Posterior vena cava (tissue), 2 donors: ENCODE measurements around the gene MAN1C1. TPM values are rescaled to one million over a fixed set of nuclear protein-coding genes. Genes with fewer than 3 reads are reported as not detected.

ENCODE experiments used
- DNase-seq: peaks from one replicate; pipeline ENCODE4 v3.0.0-alpha.2; 2020; ENCODE audit warnings: low spot score
- intact Hi-C, 2 donors: fragments of 100-400 bp; cut with DNase I; formaldehyde crosslinking; loops; one replicate each; pipeline versions ENCODE4 v1.14.1 to v1.14.2; 2022 to 2023
- total RNA-seq, 2 donors: library from RNA; stranded (reverse); fragmentation: NEBNext Ultra II Directional; extraction: Animal tissue kit (Norgen Biotek cat#: 25700); gene quantifications; one replicate each; pipeline ENCODE4 v1.2.1, GENCODE V29; 2021
- donor health status: DM: yes; HTN: yes; CAD: no.
- donor health status: DM: yes; HTN: yes; CAD: no.

Gene MAN1C1
- total RNA-seq, 2 donors from 2014 or later, result 15.0 to 29.4 TPM

DNA sequence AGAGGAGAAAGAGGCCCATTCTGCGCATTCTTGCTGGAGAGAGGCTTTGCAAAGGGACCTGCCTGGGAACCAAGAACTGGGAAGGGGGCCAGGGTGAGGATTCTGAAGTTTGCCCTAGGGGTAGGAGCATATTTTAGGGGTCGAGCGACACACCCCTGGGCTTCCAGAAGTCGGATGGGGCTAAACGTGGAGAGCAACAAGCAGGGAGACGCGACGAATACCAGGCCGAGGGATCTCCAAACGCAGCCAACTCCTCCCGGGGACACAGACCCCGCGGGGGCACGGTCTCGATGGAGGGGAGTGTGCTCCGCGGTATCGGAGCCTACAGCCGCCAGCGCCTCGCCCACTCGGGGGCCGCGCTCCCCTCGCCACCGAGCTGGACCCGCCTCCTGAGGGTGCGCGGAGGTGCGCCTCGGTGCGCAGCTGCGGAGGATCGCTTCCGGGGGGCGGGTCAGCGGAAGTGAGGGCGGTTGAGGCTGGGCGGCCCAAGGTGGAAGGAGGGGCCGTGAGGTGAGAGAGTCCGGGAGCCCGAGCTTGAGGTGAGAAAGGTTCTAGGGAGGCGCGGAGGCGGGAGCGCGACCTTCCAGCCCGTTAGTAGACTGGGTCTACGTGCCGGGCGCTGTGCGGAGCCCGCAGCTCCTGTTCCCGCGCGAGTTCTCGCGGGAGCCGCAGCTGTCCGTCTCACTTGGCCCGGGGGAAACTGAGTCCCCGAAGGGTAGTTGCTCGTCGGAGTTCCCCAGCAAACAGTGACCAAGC is 203.1 kb downstream of the MAN1C1 start, which contains the start of gene MTFR1L:
MTFR1L (plus strand) TSS at position 464 of the 756 bp plus-strand sequence. CDS start 3,151 bp downstream, outside the sequence.
- intact Hi-C loops, result no loop called here
- DNase-seq, result peak; percentile 97

DNA sequence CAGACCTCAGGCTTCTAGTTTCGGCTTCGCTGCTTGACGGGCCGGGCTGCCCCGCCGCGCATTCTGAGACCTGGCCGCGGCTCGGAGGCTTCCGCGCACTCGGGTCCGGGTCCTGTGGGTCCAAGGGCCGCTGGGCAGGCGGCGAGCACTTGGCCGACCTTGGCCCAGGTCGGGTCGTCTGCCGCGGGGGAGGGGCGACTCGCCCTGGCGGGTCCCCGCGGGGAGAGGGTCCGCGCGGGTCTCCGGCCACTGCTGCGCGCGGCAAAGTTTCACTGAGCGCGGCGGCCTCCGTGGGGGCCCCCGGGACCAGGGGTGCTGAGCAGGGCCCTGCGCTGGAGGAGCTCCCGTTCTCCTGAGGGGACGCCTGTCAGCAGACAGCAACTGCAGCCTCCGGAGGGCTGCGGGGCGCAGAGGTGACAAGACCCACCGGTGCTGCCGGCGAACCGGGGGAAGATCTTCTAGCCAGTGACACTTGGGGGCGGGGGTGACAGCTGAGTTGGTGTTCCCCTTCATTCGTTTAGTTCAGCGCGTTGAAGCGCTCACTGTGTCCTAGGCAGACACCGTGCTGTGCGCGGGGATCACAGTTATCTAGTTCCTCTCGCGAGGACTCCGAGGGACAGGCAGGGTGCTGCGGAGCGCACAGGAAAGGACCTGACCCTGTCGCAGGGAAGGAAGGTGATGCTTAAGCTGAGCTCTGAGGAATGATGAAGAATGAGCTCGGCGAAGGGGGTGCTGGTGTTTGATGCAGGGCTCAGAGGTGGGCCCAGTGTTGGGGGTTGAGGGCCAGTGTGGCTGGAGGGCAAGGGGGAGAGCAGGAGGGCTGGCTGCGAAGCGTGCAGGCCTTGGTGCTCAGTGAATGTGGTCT is 203.9 kb downstream of the MAN1C1 start:
- no peak for DNase-seq
- intact Hi-C loops, result no loop called here

DNA sequence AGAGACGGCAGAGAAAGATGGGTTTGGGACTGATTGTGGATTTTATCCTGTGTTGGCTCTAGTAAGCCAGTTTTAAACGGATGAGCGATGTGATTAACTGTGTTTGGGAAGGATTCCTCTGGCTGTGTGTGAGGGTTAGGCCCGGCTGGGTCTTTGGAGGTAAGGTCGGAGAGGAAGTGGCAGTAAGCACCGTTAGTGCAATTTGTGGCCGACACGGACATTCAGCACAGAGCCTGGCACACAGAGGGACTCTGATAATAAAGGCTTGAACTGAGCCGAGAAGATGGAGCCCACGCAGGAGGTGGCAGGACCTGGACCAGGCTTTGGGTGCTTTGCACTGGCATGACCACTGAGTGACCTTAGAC is 204.5 kb downstream of the MAN1C1 start:
- intact Hi-C loops, result no loop called here
- DNase-seq, result no peak

DNA sequence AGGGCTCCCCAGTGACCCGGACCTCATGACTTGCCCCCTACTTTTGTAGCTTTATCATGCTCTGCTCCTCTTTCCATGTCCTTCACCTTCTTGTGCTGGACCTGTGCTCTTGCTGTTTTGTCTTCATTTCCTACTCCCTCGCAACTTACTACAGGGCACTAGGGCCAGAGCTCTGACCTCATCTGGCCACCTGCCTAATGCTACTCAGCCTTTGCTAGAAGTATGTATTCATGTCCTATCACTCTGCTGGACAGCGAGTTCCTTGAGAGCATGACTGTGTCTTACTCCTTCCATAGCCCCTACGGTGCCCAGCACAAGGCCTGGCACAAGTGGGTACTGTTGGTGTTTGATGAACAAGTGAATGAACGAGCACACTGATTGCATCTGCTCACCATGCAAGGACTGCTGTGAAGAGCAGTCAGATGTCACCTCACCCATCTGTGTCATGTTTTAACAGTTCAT is 205.1 kb downstream of the MAN1C1 start:
- DNase-seq, result no peak
- intact Hi-C loops, result no loop called here

DNA sequence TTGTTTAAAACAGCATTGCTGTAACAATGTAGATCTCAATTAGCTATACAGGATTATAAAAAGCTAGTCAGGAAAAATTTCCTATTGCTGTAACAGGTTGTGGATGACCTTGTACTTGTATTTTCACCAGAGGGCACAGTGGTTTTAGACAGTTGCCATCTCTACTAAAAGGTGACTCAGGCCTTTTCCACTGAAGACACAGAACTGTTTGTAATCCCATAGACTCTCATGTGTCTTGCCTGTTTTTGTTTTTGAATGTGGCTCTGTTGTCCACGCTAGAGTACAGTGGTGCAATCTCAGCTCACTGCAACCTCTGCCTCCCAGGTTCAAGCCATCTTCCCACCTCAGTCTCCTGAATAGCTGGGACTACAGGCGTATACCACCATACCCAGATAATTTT is 209.0 kb downstream of the MAN1C1 start:
- no peak for DNase-seq
- intact Hi-C loops, result no loop called here

DNA sequence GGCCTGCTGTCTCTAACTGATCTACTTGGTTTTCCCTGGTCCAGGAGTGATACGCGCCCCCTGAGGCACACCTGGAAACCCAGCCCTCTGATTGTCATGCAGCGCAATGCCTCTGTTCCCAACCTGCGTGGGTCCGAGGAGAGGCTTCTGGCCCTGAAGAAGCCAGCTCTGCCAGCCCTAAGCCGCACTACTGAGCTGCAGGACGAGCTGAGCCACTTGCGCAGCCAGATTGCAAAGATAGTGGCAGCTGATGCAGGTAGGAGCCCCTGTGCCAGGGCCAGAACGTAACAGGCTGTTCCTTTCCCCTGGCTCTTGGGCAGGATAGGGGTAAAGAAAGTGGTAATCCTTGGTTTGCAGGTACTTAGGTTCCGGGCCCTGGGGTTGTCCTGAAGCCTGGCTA is 210.0 kb downstream of the MAN1C1 start:
- DNase-seq, result no peak
- intact Hi-C loops, result no loop called here

DNA sequence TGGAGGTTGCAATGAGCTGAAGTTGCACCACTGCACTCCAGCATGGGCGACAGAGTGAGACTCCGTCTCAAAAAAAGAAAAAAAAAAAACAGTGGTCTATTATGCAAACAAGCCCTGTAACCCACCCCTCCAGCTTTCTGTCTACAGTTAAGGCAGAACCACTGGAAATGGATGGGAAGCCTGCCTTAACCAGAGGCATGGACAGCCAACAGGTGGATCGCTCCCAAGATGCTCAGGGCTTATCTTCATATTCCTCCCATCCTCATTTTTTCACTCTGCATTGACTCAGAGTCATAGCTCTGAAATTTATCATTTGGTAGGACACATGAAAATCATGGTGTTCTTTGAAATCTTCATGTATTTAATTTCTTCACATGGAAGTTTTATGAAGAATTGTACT is 211.9 kb downstream of the MAN1C1 start:
- no peak for DNase-seq
- intact Hi-C loops, result no loop called here

DNA sequence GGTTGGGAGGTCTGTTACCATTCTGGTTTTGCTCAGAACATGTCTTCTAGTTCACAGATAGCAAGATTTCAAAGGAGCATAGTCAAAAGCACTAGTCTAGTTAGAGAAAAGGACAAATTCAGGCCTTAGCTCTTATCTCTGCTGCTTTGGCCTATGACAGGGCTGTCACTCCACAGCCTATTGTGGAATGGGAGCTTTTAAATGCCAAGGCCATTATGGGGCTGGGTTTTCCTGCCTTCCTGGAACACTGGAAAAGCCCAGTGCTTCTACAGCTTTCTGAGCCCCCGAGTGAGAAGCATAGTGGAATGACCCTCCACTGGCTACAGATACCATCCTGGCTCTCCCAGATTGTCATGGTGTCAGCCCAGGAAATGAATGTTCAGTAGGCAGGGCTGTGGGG is 212.5 kb downstream of the MAN1C1 start:
- intact Hi-C loops, result no loop called here
- DNase-seq, result no peak

DNA sequence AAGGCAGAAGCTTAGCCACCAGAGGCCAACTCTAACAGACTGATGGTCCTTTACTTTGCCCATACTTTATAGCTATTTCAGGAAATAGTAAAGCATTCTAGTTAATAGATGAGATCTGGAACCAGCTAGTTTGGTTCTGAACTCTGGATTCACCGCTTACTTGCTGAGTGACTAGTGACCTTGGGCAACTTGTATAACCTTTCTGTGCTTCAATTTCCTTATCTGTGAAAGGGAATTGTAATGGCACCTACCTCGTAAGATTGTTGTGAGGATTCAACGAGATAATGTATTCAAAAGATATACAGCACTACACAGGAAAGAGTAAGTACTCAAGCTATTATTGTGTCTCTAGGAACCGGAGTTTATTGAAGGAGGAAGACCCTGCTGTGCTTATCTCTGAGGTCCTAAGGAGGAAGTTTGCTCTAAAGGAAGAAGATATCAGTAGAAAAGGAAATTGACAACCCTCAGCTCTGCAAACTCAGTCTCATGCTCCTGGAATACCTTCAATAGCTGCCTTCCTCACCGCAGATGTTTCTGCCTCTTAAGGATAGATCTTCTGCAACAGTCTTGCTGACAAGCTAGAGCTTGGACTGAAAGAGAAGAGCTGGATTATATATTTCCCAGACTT is 215.1 kb downstream of the MAN1C1 start:
- no peak for DNase-seq
- intact Hi-C loops, result no loop called here

DNA sequence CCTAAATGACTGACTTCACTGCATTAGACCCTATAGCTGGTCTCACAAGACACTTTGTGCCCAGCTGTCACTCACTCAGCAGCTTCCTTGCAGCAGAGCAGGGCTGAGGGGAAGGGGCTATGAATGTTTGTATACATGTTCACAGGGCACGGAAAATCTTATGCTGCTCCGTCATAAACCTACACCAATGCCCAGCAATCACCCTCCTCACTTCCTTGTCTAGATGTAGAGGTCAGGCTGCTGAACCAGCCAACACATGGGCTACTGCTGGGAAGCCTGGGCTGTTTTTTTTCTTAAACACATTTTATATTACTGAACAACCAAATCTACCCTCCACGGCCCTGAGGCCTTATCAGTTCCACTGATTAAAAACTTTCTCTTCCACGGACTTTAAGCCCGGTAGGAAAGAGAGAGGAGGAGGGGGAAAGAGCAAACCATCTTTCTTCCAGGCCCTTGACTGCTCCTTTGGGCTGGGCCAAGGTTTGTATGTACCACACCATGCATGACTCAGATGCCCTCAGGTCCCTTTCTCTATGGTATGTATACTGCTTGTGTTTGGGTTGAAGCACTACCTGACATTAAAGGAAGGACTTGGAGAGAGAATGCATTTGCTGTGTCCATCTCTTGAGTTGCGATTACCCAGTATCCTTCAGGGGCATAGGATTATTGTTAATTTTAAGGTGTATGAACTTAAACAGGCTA is 215.9 kb downstream of the MAN1C1 start:
- DNase-seq, result no peak
- intact Hi-C loops, result no loop called here

DNA sequence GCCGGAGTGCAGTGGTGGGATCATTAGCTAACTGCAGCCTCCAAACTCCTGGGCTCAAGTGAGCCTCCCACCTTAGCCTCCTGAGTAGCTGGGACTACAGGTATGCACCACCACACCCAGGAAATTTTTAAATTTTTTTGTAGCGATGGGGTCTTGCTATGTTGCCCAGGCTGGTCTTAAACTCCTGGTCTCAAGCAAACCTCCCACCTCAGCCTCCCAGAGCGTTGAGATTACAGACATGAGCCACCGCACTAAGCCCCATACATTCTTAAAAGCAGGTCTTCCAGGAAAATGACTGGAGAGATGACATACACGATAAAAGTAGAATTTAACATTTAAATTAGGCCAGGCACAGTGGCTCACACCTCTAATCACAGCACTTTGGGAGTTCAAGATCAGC is 216.6 kb downstream of the MAN1C1 start:
- intact Hi-C loops, result no loop called here
- DNase-seq, result no peak

Other genes with a start within 250 kb of the MAN1C1 start
- gene RHCE, start 196.0 kb upstream of the MAN1C1 start, total RNA-seq, result not detected
- gene MACO1, start 185.9 kb upstream of the MAN1C1 start, total RNA-seq, result 10 to 100 TPM; 14.8 to 16.1 TPM
- 10 to 100 TPM; 11.3 to 13.7 TPM for gene LDLRAP1, start 73.2 kb upstream of the MAN1C1 start, total RNA-seq
- 10 to 100 TPM; 85.7 to 88.0 TPM for gene SELENON, start 183.4 kb downstream of the MAN1C1 start, total RNA-seq
- gene MTFR1L, start 203.2 kb downstream of the MAN1C1 start, total RNA-seq, result 10 to 100 TPM; 45.6 to 59.6 TPM
- not detected for gene AUNIP, start 242.7 kb downstream of the MAN1C1 start, total RNA-seq